Fibroblast of the aortic adventitia (primary cell): ENCODE data around the gene ATG2B. TPM values are rescaled to one million over a fixed set of nuclear protein-coding genes. Genes with fewer than 3 reads are reported as not detected.

Experiments
- DNase-seq: peaks from one replicate; pipeline ENCODE4 v3.0.0-alpha.2; 2010; ENCODE audit warnings: low read depth
- H3K4me3 ChIP-seq: 2 replicates; pipeline ENCODE4 v1.5.1; 2011; ENCODE audit warnings: low read depth, mild to moderate bottlenecking, control low read depth, low read length, moderate library complexity
- CTCF ChIP-seq: IDR thresholded peaks from 2 replicates; pipeline ENCODE4 v1.5.1; 2011; ENCODE audit warnings: mild to moderate bottlenecking, low read length, control low read depth, inconsistent platforms; ENCODE audit not compliant: insufficient read depth
- total RNA-seq: library from RNA; depleted of rRNA; stranded (reverse); fragments of >200 nt; gene quantifications from 2 replicates; pipeline ENCODE4 v1.2.3, GENCODE V29; 2012; ENCODE audit warnings: low replicate concordance

Gene ATG2B
- total RNA-seq, 1 donor: 28.7 TPM

GRCh38 chr14:96403409-96403808 lies 40.3 kb upstream of the ATG2B start:
- DNase-seq: no peak
- no peak overlapping the region for H3K4me3 ChIP-seq
- TF ChIP-seq CTCF: no peak

GRCh38 chr14:96400495-96400894 lies 37.4 kb upstream of the ATG2B start:
- no peak overlapping the region for H3K4me3 ChIP-seq
- no peak for DNase-seq
- TF ChIP-seq CTCF: no peak

GRCh38 chr14:96399405-96399804 lies 36.3 kb upstream of the ATG2B start:
- H3K4me3 ChIP-seq: no peak overlapping the region
- DNase-seq: no peak
- TF ChIP-seq CTCF: no peak

DNA sequence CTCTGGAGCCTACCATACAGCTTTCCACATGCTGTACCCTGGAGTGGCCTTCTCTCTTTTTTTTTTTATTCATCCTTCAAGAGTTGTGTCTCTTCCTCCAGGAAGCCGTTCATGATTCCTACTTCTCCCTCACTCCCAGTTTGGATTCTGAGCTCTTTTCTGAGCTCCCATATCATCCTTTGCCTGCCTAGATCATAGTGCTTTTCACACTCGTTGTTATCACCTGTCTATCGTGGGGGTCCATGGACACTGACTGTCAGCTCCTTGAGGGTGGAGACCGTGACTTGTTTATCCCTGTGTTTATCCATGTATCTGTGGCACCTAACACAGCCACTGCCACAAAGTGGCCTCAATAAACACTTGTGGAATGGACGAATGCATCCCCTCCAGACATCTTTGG lies 35.8 kb upstream of the ATG2B start:
- no peak for TF ChIP-seq CTCF
- no peak for DNase-seq

DNA sequence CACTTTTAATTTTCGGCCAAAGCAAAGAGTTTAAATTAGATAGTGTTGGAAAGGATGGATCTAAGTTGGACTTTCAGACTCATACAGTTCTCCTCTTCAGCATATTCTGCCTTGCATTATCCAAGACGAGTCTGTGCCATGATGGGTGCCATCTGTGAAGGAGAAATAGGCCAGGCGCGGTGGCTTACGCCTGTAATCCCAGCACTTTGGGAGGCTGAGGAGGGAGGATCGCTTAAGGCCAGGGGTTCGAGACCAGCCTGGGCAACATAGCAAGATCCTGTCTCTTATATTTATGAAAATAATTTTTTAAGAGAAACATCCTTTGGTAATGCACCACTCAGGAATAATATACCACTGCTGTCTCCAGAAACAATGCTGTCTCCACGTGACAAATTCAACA lies 35.3 kb upstream of the ATG2B start:
- TF ChIP-seq CTCF: no peak
- DNase-seq: no peak
- H3K4me3 ChIP-seq: no peak overlapping the region

More for the DNA sequence above, 35.8 kb upstream of the ATG2B start:
- H3K4me3 ChIP-seq: no peak overlapping the region

DNA sequence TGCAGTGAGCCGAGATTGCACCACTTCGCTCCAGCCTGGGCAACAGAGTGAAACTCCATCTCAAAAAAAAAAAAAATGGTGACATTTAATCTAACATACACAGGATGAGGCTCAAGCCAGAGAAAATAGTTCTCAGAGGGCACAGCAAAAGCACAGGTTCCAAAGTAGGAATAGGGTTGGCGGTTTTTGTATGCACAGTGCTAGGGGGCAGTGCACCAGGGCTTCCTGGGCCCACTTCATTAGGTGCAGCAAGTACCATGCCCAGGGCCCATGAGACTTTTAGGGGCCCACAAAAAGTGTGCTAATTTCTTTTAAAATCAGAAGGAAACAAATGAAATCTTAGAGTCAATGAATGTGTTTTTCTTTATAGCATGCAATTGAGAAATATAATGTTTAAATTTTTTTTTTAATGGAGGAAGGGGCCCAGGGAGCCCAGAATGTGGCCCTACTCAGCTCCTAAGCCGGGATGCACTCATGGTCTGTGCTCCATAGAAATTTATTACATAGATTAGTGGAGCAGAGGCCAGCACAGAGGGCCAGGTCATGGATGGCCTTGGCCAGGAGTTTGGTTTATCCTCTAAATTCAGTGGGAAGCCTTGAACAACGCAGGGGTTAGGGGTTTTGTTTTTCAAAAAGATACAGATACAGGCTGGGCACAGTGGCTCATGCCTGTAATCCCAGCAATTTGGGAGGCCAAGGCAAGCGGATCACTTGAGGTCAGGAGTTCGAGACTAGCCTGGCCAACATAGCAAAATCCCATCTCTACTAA lies 31.1 kb upstream of the ATG2B start:
- no peak for TF ChIP-seq CTCF
- no peak for DNase-seq
- no peak overlapping the region for H3K4me3 ChIP-seq

- TF ChIP-seq CTCF: no peak
- no peak for DNase-seq
Measured at GRCh38 chr14:96393071-96393691, 30.0 kb upstream of the ATG2B start.

More at GRCh38 chr14:96393071-96393691, 30.0 kb upstream of the ATG2B start:
- no peak overlapping the region for H3K4me3 ChIP-seq
